ENCODE measurements around the gene GREM1. TPM values are rescaled to one million over a fixed set of nuclear protein-coding genes. Genes with fewer than 3 reads are reported as not detected.

The GREM1 gene
- total and polyA plus RNA-seq, 2 of the 8 experiments (the other 6 are each of a cell fraction or from before 2014, with no cell fraction given), result 0.12 to 1.1 TPM

DNA sequence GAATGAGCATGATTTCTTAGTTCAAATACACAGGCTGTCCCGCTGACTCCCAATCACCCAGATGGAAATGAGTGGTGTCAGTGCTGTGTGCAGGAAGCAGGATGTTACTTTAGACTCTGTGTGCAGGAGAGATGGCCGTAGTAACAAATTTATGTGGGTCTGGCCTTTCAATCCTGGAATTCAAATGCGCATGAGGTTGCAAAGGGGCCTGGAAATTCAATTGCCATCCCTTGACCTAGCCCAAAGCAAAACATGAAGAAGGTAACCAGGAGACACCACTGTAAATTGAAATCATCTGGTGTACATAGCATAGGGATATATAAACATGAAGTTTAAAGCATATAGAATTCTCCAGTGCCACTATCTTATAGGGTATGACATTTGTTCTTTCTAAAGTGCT lies 33.2 kb downstream of the GREM1 start:
- H4K91ac ChIP-seq (replicated peaks; ENCODE audit: insufficient read length, low read length), result no peak overlapping the region
- H3K4me2 ChIP-seq (ENCODE audit: insufficient read depth in 1 of 2, low read depth in 2 of 2, low read length in 2 of 2), result no peak overlapping the region
- H3K14ac ChIP-seq (ENCODE audit: insufficient read length), result no peak overlapping the region
- no peak overlapping the region for H2BK5ac ChIP-seq (ENCODE audit: low read depth, low read length)
- peaks cover 0 to 4% (median 1%) of the 10 kb centered on the region in 4 experiments; a peak in 2 of 7 replicates for H3K4me1 ChIP-seq (replicated peaks in 1 of 4; ENCODE audit: control insufficient read depth in 3 of 4, insufficient read depth in 4 of 4, low read length in 3 of 4)
- no peaks in the 10 kb centered on the region for H3K79me1 ChIP-seq (ENCODE audit: low read depth, low read length)
- H2BK120ac ChIP-seq (replicated peaks; ENCODE audit: low read depth, low read length), result no peak overlapping the region
- H3K27ac ChIP-seq (ENCODE audit: low read depth, low read length), result no peak overlapping the region
- no peaks in the 10 kb centered on the region for H3K27me3 ChIP-seq (replicated peaks in 1 of 4; ENCODE audit: control insufficient read depth in 3 of 4, extremely low read depth in 1 of 4, insufficient read depth in 3 of 4, low read length in 3 of 4)
- no peak overlapping the region for H2AK5ac ChIP-seq (ENCODE audit: low read depth, low read length)
- H2BK12ac ChIP-seq (ENCODE audit: low read depth, low read length), result no peak overlapping the region
- ChIA-PET CTCF (ENCODE audit: partially characterized antibody) (interaction anchor here (1.4 kb wide), 1 partner anchor 205 kb away, joined by 4 read pairs; no protein-coding TSS in a partner anchor), POLR2A (ENCODE audit: partially characterized antibody) (no interaction called here)
- H3K9ac ChIP-seq (replicated peaks in 1 of 4; ENCODE audit: extremely low read depth in 1 of 4, low read depth in 3 of 4, low read length in 3 of 4), result no peak overlapping the region
- H3K9me3 ChIP-seq (ENCODE audit: insufficient read depth in 2 of 2, low read depth in 1 of 2, low read length in 1 of 2), result no peaks in the 10 kb centered on the region
- H4K20me1 ChIP-seq (replicated peaks in 1 of 2; ENCODE audit: control insufficient read depth in 1 of 2, insufficient read depth in 2 of 2, low read length in 2 of 2), result no peaks in the 10 kb centered on the region
- H3K56ac ChIP-seq (replicated peaks; ENCODE audit: insufficient read length, low read depth, low read length), result no peak overlapping the region
- H4K8ac ChIP-seq (ENCODE audit: extremely low read depth, insufficient read depth, low read length), result no peak overlapping the region
- no peak overlapping the region for H3K18ac ChIP-seq (ENCODE audit: extremely low read depth, low read length)
- H2BK15ac ChIP-seq (ENCODE audit: low read length), result no peak overlapping the region
- H3K23me2 ChIP-seq (ENCODE audit: low read depth, low read length), result 0 out of 2 replicates have a peak, but pooled peaks cover 1% of the 10 kb centered on the region
- 75% methylated on average over 3 of the region's 3 CpGs; no CpG with 5 or more reads in 1 of the 2 experiments for WGBS, 2 experiments (ENCODE audit: extremely low coverage in 1 of 2, insufficient coverage in 1 of 2, insufficient read length in 1 of 2, insufficient replicate concordance in 2 of 2, low coverage in 1 of 2, low lambda C conversion rate in 2 of 2, missing lambda C conversion rate in 1 of 2)
- DNase-seq (ENCODE audit: low read depth in 1 of 2, low spot score in 2 of 2), result no peak
- FAIRE-seq, result no peak
- H3K23ac ChIP-seq (ENCODE audit: insufficient read length), result no peak overlapping the region
- no peaks in the 10 kb centered on the region for H3K36me3 ChIP-seq (ENCODE audit: control insufficient read depth in 2 of 4, insufficient read depth in 4 of 4, low read length in 3 of 4)
- H2BK20ac ChIP-seq (ENCODE audit: low read length), result no peak overlapping the region
- H3K79me2 ChIP-seq (ENCODE audit: control insufficient read depth in 1 of 2, insufficient read depth in 2 of 2, low read length in 2 of 2), result no peaks in the 10 kb centered on the region
- H3K4me3 ChIP-seq (ENCODE audit: extremely low read depth in 1 of 4, insufficient read depth in 2 of 4, low read depth in 3 of 4, low read length in 4 of 4), result no peak overlapping the region
- H4K5ac ChIP-seq (ENCODE audit: insufficient read length, low read depth, low read length), result no peak overlapping the region
- H2AFZ ChIP-seq (ENCODE audit: low read length), result no peak overlapping the region
- no peak overlapping the region for H3K4ac ChIP-seq (replicated peaks; ENCODE audit: insufficient read length, low read depth, low read length)
- TF ChIP-seq RXRA (IDR thresholded peaks at IDR 0.05; ENCODE audit: insufficient read depth, low read depth, low read length) (no peak), KDM5A (IDR thresholded peaks at IDR 0.05; ENCODE audit: low read length) (no peak), SRF (IDR thresholded peaks at IDR 0.05; ENCODE audit: low read depth, low read length) (no peak), CHD2 (IDR thresholded peaks at IDR 0.05; ENCODE audit: low read length) (no peak), ZNF274 (IDR thresholded peaks at IDR 0.05; ENCODE audit: borderline replicate concordance, extremely low read depth, low read length) (no peak), NRF1 (IDR thresholded peaks at IDR 0.05; ENCODE audit: low read depth, low read length) (no peak), SIX5 (IDR thresholded peaks at IDR 0.05; ENCODE audit: low read depth, low read length) (no peak), FOSL1 (IDR thresholded peaks at IDR 0.05; ENCODE audit: insufficient read depth, low read depth, low read length) (no peak), TEAD4 (IDR thresholded peaks at IDR 0.05; ENCODE audit: low read depth, low read length) (no peak), KDM4A (IDR thresholded peaks at IDR 0.05; ENCODE audit: low read depth, low read length, severe bottlenecking) (no peak), BACH1 (IDR thresholded peaks at IDR 0.05; ENCODE audit: low read length) (no peak), SP2 (IDR thresholded peaks at IDR 0.05; ENCODE audit: low read length) (no peak), RBBP5 (IDR thresholded peaks at IDR 0.05; ENCODE audit: borderline replicate concordance, low read depth, low read length) (no peak), TAF7 (optimal IDR thresholded peaks at IDR 0.05; ENCODE audit: borderline replicate concordance, low read depth, low read length) (no peak), RNF2 (IDR thresholded peaks at IDR 0.05; ENCODE audit: borderline replicate concordance, low read depth, low read length, missing control alignments, poor library complexity, severe bottlenecking) (no peak)

All from H1 (cell line).